Measurements from ENCODE around the gene LRIG2. TPM values are rescaled to one million over a fixed set of nuclear protein-coding genes. Genes with fewer than 3 reads are reported as not detected.
"Not testable (repeated sequence)": the region's sequence is repeated elsewhere in the genome, so short reads cannot be mapped to it uniquely, and the experiment has no call there.

LRIG2 gene
- total RNA-seq, 1 donor from 2014 or later: 15.0 TPM

- peak; percentile 54 for TF ChIP-seq CTCF (IDR thresholded peaks at IDR 0.05)
- no peaks in the 10 kb centered on the region for H3K36me3 ChIP-seq
- intact Hi-C loops (cut with DNase I): loop anchor here (10.0 kb wide), 1 partner anchor 168 kb away; no protein-coding TSS in a partner anchor
- peaks cover 21% of the 10 kb centered on the region for H3K4me1 ChIP-seq
- no peaks in the 10 kb centered on the region for H3K9me3 ChIP-seq
- DNase-seq (peak; percentile 77), ATAC-seq (peak; percentile 92 to 95)
- H3K27me3 ChIP-seq (ENCODE audit: low read depth): no peaks in the 10 kb centered on the region
- H3K4me3 ChIP-seq: no peak overlapping the region
- no peak overlapping the region for H3K27ac ChIP-seq
Measured at GRCh38 chr1:113042285-113043143, 30.5 kb upstream of the LRIG2 start.

- peak in 1 of 2 donors; percentile 12 for ATAC-seq
- not testable (repeated sequence) for H3K27me3 ChIP-seq (ENCODE audit: low read depth); H3K36me3 ChIP-seq; H3K9me3 ChIP-seq; DNase-seq; H3K4me3 ChIP-seq; H3K27ac ChIP-seq
- H3K4me1 ChIP-seq: peaks cover 21% of the 10 kb centered on the region
- intact Hi-C loops (cut with DNase I): loop anchor here (10.0 kb wide), 1 partner anchor 168 kb away; no protein-coding TSS in a partner anchor
Measured at GRCh38 chr1:113043144-113043488, 29.9 kb upstream of the LRIG2 start.

GRCh38 chr1:113046569-113046968 lies 26.4 kb upstream of the LRIG2 start:
- H3K4me1 ChIP-seq: peaks cover 21% of the 10 kb centered on the region
- no peaks in the 10 kb centered on the region for H3K36me3 ChIP-seq
- no peak overlapping the region for H3K27ac ChIP-seq
- DNase-seq (no peak), ATAC-seq (peak; percentile 29)
- no peaks in the 10 kb centered on the region for H3K9me3 ChIP-seq
- no peaks in the 10 kb centered on the region for H3K27me3 ChIP-seq (ENCODE audit: low read depth)
- no peak overlapping the region for H3K4me3 ChIP-seq
- no peak for TF ChIP-seq CTCF (IDR thresholded peaks at IDR 0.05)
- intact Hi-C loops (cut with DNase I): loop anchor here (10.0 kb wide), 1 partner anchor 172 kb away; no protein-coding TSS in a partner anchor

- intact Hi-C loops (cut with DNase I): loop anchor here (10.0 kb wide), 1 partner anchor 173 kb away; no protein-coding TSS in a partner anchor
- TF ChIP-seq CTCF (IDR thresholded peaks at IDR 0.05): no peak
- no peak for DNase-seq
- no peaks in the 10 kb centered on the region for H3K9me3 ChIP-seq
- no peaks in the 10 kb centered on the region for H3K27me3 ChIP-seq (ENCODE audit: low read depth)
- no peak overlapping the region for H3K27ac ChIP-seq
- ATAC-seq: no peak
- no peaks in the 10 kb centered on the region for H3K36me3 ChIP-seq
- H3K4me1 ChIP-seq: peaks cover 11% of the 10 kb centered on the region
- H3K4me3 ChIP-seq: no peak overlapping the region
Measured at GRCh38 chr1:113048064-113048463, 24.9 kb upstream of the LRIG2 start.

- intact Hi-C loops (cut with DNase I): no loop called here
- Histone ChIP-seq H3K4me1 (no peaks in the 10 kb centered on the region), H3K4me3 (no peak overlapping the region), H3K9me3 (no peaks in the 10 kb centered on the region), H3K27ac (no peak overlapping the region), H3K36me3 (no peaks in the 10 kb centered on the region), H3K27me3 (ENCODE audit: low read depth) (no peaks in the 10 kb centered on the region)
- DNase-seq (no peak), ATAC-seq (no peak)
- no peak for TF ChIP-seq CTCF (IDR thresholded peaks at IDR 0.05)
Measured at GRCh38 chr1:113053344-113054126, 19.5 kb upstream of the LRIG2 start.

Measured in lower lobe of right lung (tissue), 2 donors.